Measurements from ENCODE around the gene NSMF.
"Not testable (repeated sequence)": the region's sequence is repeated elsewhere in the genome, so short reads cannot be mapped to it uniquely, and the experiment has no call there.

NSMF gene

GRCh38 chr9:137428841-137429545 lies 30.1 kb downstream of the NSMF start:
- DNase-seq: no peak

GRCh38 chr9:137428311-137428630 lies 30.9 kb downstream of the NSMF start:
- DNase-seq: no peak

- no peak for DNase-seq
Observed at GRCh38 chr9:137427454-137428310, 31.5 kb downstream of the NSMF start.

GRCh38 chr9:137426018-137426681 lies 33.0 kb downstream of the NSMF start:
- DNase-seq: no peak

- DNase-seq: peak; percentile 47
Observed at GRCh38 chr9:137423514-137424291, 35.4 kb downstream of the NSMF start.

- peak; percentile 96 for DNase-seq
Observed at GRCh38 chr9:137422604-137423513, 36.3 kb downstream of the NSMF start, which contains the start of the genes EXD3 and NOXA1. Gene EXD3 (minus strand): TSS chr9:137423162. CDS start chr9:137395357, 27,805 bp downstream. Gene NOXA1 (plus strand): TSS chr9:137423393. CDS start chr9:137423530, 137 bp downstream.

- no peak for DNase-seq
Observed at GRCh38 chr9:137421838-137422603, 37.1 kb downstream of the NSMF start.

GRCh38 chr9:137417161-137418021 lies 41.7 kb downstream of the NSMF start:
- peak; percentile 3 for DNase-seq

- no peak for DNase-seq
Observed at GRCh38 chr9:137416563-137417151, 42.5 kb downstream of the NSMF start.

- DNase-seq: no peak
Observed at GRCh38 chr9:137416006-137416562, 43.0 kb downstream of the NSMF start.

GRCh38 chr9:137415451-137415850 lies 43.7 kb downstream of the NSMF start:
- DNase-seq: no peak

- no peak for DNase-seq
Observed at GRCh38 chr9:137412431-137412830, 46.7 kb downstream of the NSMF start.

GRCh38 chr9:137411645-137412380 lies 47.3 kb downstream of the NSMF start:
- DNase-seq: no peak

GRCh38 chr9:137411260-137411644 lies 47.9 kb downstream of the NSMF start:
- no peak for DNase-seq

- DNase-seq: no peak
Observed at GRCh38 chr9:137410891-137411249, 48.3 kb downstream of the NSMF start.

GRCh38 chr9:137410236-137410890 lies 48.8 kb downstream of the NSMF start:
- DNase-seq: not testable (repeated sequence)

- DNase-seq: no peak
Observed at GRCh38 chr9:137409515-137409914, 49.6 kb downstream of the NSMF start.
